ENCODE measurements around the gene PDE10A.

GRCh38 chr6:165618241-165618640 is 44.8 kb downstream of the PDE10A start:
- no peak for TF ChIP-seq DPF2 (CRISPR knock-in tag; IDR thresholded peaks at IDR 0.05; ENCODE audit: borderline replicate concordance, low read depth)
- no peak for TF ChIP-seq EP300 (IDR thresholded peaks at IDR 0.05; ENCODE audit: low read depth in 2 of 2, low read length in 2 of 2)
- TF ChIP-seq EP300 (CRISPR knock-in tag; IDR thresholded peaks at IDR 0.05; ENCODE audit: borderline replicate concordance): no peak
- TF ChIP-seq CTCF (CRISPR knock-in tag; IDR thresholded peaks at IDR 0.05): no peak
- TF ChIP-seq ATF3 (CRISPR knock-in tag; IDR thresholded peaks at IDR 0.05): no peak
- TF ChIP-seq NR2C2 (CRISPR knock-in tag; IDR thresholded peaks at IDR 0.05; ENCODE audit: borderline replicate concordance): no peak
- no peak for TF ChIP-seq POLR2A (IDR thresholded peaks at IDR 0.05; ENCODE audit: insufficient read depth in 1 of 2, low read depth in 2 of 2, low read length in 2 of 2)

Data from HepG2 (cell line).